Middle frontal gyrus (tissue), 1 donor: Measurements from ENCODE around the gene SPACA5.
"Not testable (repeated sequence)": the region's sequence is repeated elsewhere in the genome, so short reads cannot be mapped to it uniquely, and the experiment has no call there.

Experiments
- DNase-seq: peaks from one replicate; pipeline ENCODE4 v3.0.0-alpha.2; 2015; ENCODE audit warnings: low spot score; ENCODE audit errors: extremely low spot score

The SPACA5 gene

GRCh38 chrX:48021026-48021900 is 14.5 kb downstream of the SPACA5 start:
- DNase-seq, result peak; percentile 28

GRCh38 chrX:48022100-48022499 is 15.3 kb downstream of the SPACA5 start:
- no peak for DNase-seq

DNA sequence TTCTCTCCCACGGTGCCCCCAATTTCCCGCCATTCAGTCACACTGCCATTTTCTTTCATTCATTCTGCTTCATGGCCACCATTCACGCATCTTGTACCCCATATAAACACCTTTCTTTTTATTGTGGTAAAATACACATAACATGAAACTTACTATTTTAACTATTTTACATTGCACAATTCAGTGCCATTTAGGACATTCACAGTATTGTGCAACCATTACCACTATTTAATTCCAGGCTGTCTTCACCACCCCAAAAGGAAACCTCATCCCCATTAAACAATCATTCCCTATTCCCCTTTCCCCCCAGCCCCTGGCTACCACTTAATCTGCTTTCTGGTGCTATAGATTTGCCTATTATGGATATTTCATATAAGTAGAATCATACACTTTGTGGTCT is 15.9 kb downstream of the SPACA5 start:
- DNase-seq, result no peak

DNA sequence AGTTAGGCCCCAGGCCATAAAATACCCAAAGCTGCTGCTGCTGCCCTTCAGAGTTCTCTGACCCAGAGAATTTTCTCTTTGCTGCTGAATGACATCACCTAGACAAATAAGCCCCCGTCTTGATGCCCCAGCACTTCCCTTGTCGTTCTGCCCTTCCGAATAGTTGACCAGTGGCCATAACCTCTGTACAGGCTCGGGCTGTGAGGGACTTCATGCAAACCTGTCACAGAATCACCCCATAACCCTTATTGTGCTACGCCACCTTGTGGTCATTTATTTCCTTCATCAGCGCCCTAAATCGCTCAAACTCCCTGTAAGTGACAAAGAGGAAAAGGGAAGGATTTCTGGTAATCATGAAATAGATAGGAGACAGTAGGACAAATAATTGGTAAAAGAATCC is 18.8 kb downstream of the SPACA5 start:
- peak; percentile 27 for DNase-seq

DNA sequence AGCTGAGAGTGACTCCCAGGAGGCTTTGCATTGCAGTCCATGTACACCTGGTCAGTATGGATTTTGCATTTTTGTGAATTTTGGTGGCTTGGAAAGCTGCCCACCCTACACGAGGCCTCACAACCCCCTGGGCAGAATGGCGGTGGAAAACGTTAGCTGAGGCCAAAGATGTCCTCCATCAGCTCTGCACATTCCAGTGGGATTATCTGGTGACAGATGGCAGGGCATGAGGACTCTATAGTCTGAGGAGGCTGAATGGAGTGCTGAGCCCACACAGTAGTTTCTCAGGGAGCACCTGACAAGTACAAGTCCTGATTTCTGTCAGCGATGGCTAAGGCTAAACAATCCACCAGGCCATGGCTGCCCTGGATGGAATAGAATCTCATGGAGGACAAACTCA is 20.8 kb downstream of the SPACA5 start:
- not testable (repeated sequence) for DNase-seq

DNA sequence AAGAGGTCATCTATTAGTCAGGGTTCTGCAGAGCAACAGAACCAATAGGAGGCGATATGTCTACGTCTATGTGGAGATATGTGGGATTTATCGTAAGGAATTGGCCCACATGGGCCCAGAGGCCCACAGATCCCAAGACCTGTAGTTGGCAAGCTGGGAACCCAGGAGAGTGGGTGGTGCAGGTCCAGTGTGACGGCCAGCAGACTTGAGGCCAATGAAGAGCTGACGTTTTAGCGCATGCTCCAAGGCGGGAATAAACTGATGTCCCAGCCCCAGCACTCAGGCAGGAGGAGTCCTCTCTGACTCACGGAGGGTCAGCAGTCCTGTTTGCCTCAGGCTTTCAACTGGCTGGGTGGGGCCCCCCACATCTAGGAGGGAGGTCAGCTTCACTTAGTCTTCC is 21.3 kb downstream of the SPACA5 start:
- DNase-seq, result no peak

GRCh38 chrX:48030237-48030636 is 23.4 kb downstream of the SPACA5 start:
- no peak for DNase-seq

DNA sequence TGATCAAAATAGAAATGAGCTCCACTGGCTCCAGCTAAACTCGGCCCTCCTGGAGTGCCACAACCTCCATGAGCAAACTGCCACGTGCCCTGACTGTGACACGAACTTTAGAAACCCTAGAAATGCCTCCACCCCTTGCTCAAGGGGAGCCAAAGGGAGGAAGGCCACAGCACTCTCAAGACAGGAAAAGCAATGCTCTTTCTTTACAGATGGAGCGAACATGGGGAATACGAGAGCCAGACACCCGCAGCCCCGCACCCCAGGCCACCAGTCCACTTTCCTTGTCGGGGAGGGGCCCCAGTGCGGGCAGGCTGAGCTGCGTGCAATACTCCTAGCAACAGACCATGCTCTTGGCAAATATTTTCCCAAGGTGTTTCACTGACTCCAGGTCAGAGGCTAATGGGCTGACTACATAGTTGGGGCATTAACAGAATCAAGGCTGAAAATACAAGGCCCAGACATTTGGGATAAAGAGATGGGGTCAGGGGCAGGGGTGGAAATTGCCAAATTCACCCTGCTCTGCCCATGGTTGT is 23.9 kb downstream of the SPACA5 start:
- not testable (repeated sequence) for DNase-seq

DNA sequence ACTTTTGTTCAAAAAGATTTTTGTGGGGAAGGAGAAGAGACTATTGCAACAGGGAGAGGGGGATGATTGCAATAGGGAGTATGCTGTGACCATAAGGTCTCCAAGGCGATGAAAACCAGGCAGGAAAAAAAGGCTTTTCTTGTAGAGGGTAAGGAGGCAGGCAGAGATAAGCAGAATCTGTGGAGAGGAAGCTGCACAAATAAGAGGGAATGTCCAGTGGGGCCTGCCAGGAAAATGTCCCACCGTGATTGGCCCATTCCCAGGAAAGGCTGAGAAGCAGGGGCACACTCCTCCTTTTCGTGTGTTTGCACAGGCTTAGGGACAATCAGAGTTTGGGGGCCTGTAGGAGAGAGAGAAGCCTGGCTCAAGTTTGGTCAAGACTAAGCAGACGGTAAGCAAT is 29.1 kb downstream of the SPACA5 start:
- DNase-seq, result no peak

DNA sequence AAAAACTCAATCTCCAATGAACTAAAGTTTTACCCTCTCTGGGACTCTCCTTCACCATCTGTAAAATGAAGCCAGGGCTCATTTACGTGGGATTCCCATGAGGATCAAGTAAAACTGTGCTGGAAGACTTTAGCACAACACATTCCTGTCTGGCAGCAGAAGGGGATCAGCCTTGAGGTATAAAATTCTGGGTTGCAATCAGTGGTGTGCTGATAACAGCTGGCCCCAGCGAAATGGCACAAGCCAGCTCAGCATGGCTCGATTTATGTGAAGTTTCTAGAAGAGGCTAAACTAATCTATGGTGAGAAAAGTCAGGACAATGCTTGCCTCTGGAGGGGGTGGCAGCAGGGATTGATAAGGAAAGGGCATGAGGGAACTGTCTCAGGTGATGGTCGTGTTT is 36.3 kb downstream of the SPACA5 start:
- DNase-seq, result no peak

- DNase-seq, result no peak
These were observed 38.9 kb downstream of the SPACA5 start for GRCh38 chrX:48045410-48046311.

DNA sequence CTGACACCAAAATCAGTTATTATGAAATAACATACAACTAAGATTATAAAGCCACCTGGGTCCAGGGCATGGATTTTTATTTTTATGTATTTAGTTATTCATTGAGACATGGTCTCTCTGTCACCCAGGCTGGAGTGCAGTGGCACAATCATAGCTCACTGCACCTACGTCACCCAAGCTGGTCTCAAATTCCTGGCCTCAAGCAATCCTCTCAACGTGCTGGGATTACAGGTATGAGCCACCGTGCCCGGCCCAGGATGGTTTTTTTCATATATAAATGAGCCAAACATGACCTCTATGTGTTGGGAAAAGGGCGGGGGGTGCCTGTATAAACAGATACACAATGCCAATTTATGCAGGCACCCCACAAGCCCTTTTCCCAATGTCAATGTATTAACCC is 40.1 kb downstream of the SPACA5 start:
- no peak for DNase-seq

GRCh38 chrX:48058621-48059295 is 52.0 kb downstream of the SPACA5 start:
- no peak for DNase-seq

- no peak for DNase-seq
These were observed 52.5 kb downstream of the SPACA5 start for GRCh38 chrX:48059296-48059639.
